ENCODE results near the gene PALD1.

PALD1 gene

DNA sequence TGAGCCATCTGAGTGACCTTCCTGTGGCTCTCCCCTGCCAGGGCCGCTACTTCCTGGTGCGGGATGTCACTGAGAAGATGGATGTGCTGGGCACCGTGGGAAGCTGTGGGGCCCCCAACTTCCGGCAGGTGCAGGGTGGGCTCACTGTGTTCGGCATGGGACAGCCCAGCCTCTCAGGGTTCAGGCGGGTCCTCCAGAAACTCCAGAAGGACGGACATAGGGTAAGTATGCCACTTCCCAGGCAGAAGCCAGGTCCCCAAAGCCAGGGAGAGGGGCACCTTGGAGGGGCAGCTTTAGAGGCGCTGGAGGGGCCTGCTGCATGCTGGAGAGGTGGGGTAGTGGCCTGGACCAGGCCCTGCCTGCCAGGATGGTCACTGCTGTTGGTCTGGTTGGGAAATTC lies 51.3 kb downstream of the PALD1 start:
- no peak for TF ChIP-seq CTCF (conservative IDR thresholded peaks at IDR 0.05; ENCODE audit: low read depth, low read length)
- H3K79me2 ChIP-seq (ENCODE audit: insufficient read depth, low read depth) = no peaks in the 10 kb centered on the region
- no peak overlapping the region for H3K27ac ChIP-seq
- no peaks in the 10 kb centered on the region for H3K4me1 ChIP-seq (ENCODE audit: low read depth, poor library complexity, severe bottlenecking)
- no peak overlapping the region for H3K4me3 ChIP-seq (IDR thresholded peaks at IDR 0.05; ENCODE audit: insufficient read depth, low read depth, low read length)
- no peak overlapping the region for H3K9ac ChIP-seq
- no peaks in the 10 kb centered on the region for H3K36me3 ChIP-seq (ENCODE audit: insufficient read depth)
- H4K20me1 ChIP-seq (ENCODE audit: insufficient read depth) = no peaks in the 10 kb centered on the region
- H2AFZ ChIP-seq (ENCODE audit: low read depth) = no peak overlapping the region
- no peaks in the 10 kb centered on the region; the same call in 1 of the 2 replicates for H3K27me3 ChIP-seq (ENCODE audit: insufficient read depth, low read depth)
- H3K4me2 ChIP-seq = no peak overlapping the region

GRCh38 chr10:70530315-70530714 lies 51.7 kb downstream of the PALD1 start:
- Histone ChIP-seq H2AFZ (ENCODE audit: low read depth) (no peak overlapping the region), H3K27ac (no peak overlapping the region), H3K36me3 (ENCODE audit: insufficient read depth) (no peaks in the 10 kb centered on the region), H3K27me3 (ENCODE audit: insufficient read depth, low read depth) (peaks cover 2% of the 10 kb centered on the region; the same call in 1 of the 2 replicates), H3K4me2 (no peak overlapping the region), H3K4me1 (ENCODE audit: low read depth, poor library complexity, severe bottlenecking) (no peaks in the 10 kb centered on the region), H4K20me1 (ENCODE audit: insufficient read depth) (no peaks in the 10 kb centered on the region), H3K79me2 (ENCODE audit: insufficient read depth, low read depth) (no peaks in the 10 kb centered on the region), H3K9ac (no peak overlapping the region), H3K4me3 (IDR thresholded peaks at IDR 0.05; ENCODE audit: insufficient read depth, low read depth, low read length) (no peak overlapping the region)
- TF ChIP-seq CTCF (conservative IDR thresholded peaks at IDR 0.05; ENCODE audit: low read depth, low read length) = no peak

GRCh38 chr10:70532554-70533188 lies 54.1 kb downstream of the PALD1 start:
- Histone ChIP-seq H3K27ac (no peak overlapping the region), H3K36me3 (ENCODE audit: insufficient read depth) (no peaks in the 10 kb centered on the region), H3K27me3 (ENCODE audit: insufficient read depth, low read depth) (peaks cover 11% of the 10 kb centered on the region), H3K9ac (no peak overlapping the region), H3K4me1 (ENCODE audit: low read depth, poor library complexity, severe bottlenecking) (no peaks in the 10 kb centered on the region), H3K79me2 (ENCODE audit: insufficient read depth, low read depth) (no peaks in the 10 kb centered on the region), H4K20me1 (ENCODE audit: insufficient read depth) (no peaks in the 10 kb centered on the region), H2AFZ (ENCODE audit: low read depth) (no peak overlapping the region), H3K4me2 (no peak overlapping the region), H3K4me3 (IDR thresholded peaks at IDR 0.05; ENCODE audit: insufficient read depth, low read depth, low read length) (no peak overlapping the region)
- no peak for TF ChIP-seq CTCF (conservative IDR thresholded peaks at IDR 0.05; ENCODE audit: low read depth, low read length)

DNA sequence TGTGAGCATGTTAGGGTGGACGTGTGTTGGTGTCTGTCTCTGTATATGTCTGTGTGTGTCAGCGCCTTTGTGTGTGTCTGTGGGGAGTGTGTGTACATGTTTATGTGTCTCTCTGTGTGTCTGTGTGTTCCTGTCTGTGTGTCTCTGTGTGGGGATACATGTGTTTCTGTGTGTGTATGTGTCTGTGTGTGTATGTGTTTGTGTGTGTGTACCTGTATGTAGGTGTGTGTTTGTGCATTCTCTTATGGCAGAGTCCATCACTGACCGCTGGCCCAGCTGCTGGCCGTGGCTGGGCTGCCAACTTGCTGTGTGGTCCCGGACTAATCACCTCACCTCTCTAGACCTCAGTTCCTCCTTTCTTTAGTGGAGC lies 54.6 kb downstream of the PALD1 start:
- Histone ChIP-seq H3K9ac (no peak overlapping the region), H4K20me1 (ENCODE audit: insufficient read depth) (no peaks in the 10 kb centered on the region), H3K27me3 (ENCODE audit: insufficient read depth, low read depth) (peaks cover 11% of the 10 kb centered on the region), H3K27ac (no peak overlapping the region), H3K4me3 (IDR thresholded peaks at IDR 0.05; ENCODE audit: insufficient read depth, low read depth, low read length) (no peak overlapping the region), H3K36me3 (ENCODE audit: insufficient read depth) (no peaks in the 10 kb centered on the region), H3K4me1 (ENCODE audit: low read depth, poor library complexity, severe bottlenecking) (no peaks in the 10 kb centered on the region), H2AFZ (ENCODE audit: low read depth) (no peak overlapping the region), H3K4me2 (no peak overlapping the region), H3K79me2 (ENCODE audit: insufficient read depth, low read depth) (no peaks in the 10 kb centered on the region)
- no peak for TF ChIP-seq CTCF (conservative IDR thresholded peaks at IDR 0.05; ENCODE audit: low read depth, low read length)

Measured in KMS-11 (cell line).